GM12864 (cell line): ENCODE data around the gene PDHB.

Experiments used
- DNase-seq: peaks from one replicate; pipeline ENCODE4 v3.0.0-alpha.2; 2011; ENCODE audit warnings: low read depth
- H3K4me3 ChIP-seq: 2 replicates; pipeline ENCODE4 v1.5.1; 2011; ENCODE audit warnings: mild to moderate bottlenecking, low read depth, low read length, control low read depth
- TF ChIP-seq, protein P1 (sequence below): IDR thresholded peaks from 2 replicates; pipeline ENCODE4 v1.5.1; 2011; ENCODE audit warnings: low read depth, mild to moderate bottlenecking, moderate library complexity, low read length, control low read depth, inconsistent platforms; ENCODE audit errors: missing control alignments

The PDHB gene

GRCh38 chr3:58377750-58378149 lies 55.9 kb downstream of the PDHB start:
- DNase-seq: no peak

More at GRCh38 chr3:58377750-58378149, 55.9 kb downstream of the PDHB start:
- no peak overlapping the region for H3K4me3 ChIP-seq
- TF ChIP-seq, protein P1, sequence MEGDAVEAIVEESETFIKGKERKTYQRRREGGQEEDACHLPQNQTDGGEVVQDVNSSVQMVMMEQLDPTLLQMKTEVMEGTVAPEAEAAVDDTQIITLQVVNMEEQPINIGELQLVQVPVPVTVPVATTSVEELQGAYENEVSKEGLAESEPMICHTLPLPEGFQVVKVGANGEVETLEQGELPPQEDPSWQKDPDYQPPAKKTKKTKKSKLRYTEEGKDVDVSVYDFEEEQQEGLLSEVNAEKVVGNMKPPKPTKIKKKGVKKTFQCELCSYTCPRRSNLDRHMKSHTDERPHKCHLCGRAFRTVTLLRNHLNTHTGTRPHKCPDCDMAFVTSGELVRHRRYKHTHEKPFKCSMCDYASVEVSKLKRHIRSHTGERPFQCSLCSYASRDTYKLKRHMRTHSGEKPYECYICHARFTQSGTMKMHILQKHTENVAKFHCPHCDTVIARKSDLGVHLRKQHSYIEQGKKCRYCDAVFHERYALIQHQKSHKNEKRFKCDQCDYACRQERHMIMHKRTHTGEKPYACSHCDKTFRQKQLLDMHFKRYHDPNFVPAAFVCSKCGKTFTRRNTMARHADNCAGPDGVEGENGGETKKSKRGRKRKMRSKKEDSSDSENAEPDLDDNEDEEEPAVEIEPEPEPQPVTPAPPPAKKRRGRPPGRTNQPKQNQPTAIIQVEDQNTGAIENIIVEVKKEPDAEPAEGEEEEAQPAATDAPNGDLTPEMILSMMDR: no peak
